Large intestine (tissue), 3 donors: Measurements from ENCODE around the gene LPA. TPM values are rescaled to one million over a fixed set of nuclear protein-coding genes. Genes with fewer than 3 reads are reported as not detected.
A peak's percentile ranks its signal among the peaks of the same experiment; 100 is the strongest.
"Not testable (repeated sequence)": the region's sequence is repeated elsewhere in the genome, so short reads cannot be mapped to it uniquely, and the experiment has no call there.

Source experiments
- DNase-seq, 2 donors: peaks; one replicate each; pipeline versions ENCODE4 v3.0.0 to v3.0.0-alpha.2; 2013
- H3K27ac ChIP-seq: one replicate; pipeline ENCODE4 v1.5.1; 2013; ENCODE audit warnings: low read length
- H3K27me3 ChIP-seq: 2 replicates; pipeline ENCODE4 v1.6.1; 2013; ENCODE audit warnings: low read length; ENCODE audit not compliant: control insufficient read depth, insufficient read depth
- H3K36me3 ChIP-seq: 2 replicates; pipeline ENCODE4 v1.6.1; 2013; ENCODE audit warnings: low read length; ENCODE audit not compliant: control insufficient read depth, insufficient read depth
- H3K4me1 ChIP-seq: one replicate; pipeline ENCODE4 v1.6.1; 2013; ENCODE audit warnings: low read length; ENCODE audit not compliant: control insufficient read depth, insufficient read depth
- H3K4me3 ChIP-seq: one replicate; pipeline ENCODE4 v1.5.1; 2013; ENCODE audit warnings: low read length
- H3K9me3 ChIP-seq: one replicate; pipeline ENCODE4 v1.6.1; 2013; ENCODE audit warnings: mild to moderate bottlenecking, low read depth, low read length, moderate library complexity; ENCODE audit not compliant: control insufficient read depth
- WGBS: methylation state at CpG from one replicate; pipeline ENCODE4 v1.1.5; 2013; ENCODE audit warnings: low lambda C conversion rate; ENCODE audit not compliant: insufficient coverage; 5-methylcytosine and 5-hydroxymethylcytosine counted together
- polyA plus RNA-seq: library from polyadenylated mRNA; unstranded; fragments of 120-200 nt; gene quantifications from one replicate; pipeline ENCODE4 v1.2.1, GENCODE V29; 2013

LPA gene
- polyA plus RNA-seq, 1 donor = 0.06 TPM

- H3K4me3 ChIP-seq = no peak overlapping the region
- WGBS = no CpG with 5 or more reads among the region's 4 CpGs
- H3K9me3 ChIP-seq = no peaks in the 10 kb centered on the region
- H3K4me1 ChIP-seq = no peaks in the 10 kb centered on the region
- H3K36me3 ChIP-seq = no peaks in the 10 kb centered on the region
- no peak overlapping the region for H3K27ac ChIP-seq
- DNase-seq = no peak
- H3K27me3 ChIP-seq = no peaks in the 10 kb centered on the region
Observed at GRCh38 chr6:160573943-160574342, 90.1 kb downstream of the LPA start.

DNA sequence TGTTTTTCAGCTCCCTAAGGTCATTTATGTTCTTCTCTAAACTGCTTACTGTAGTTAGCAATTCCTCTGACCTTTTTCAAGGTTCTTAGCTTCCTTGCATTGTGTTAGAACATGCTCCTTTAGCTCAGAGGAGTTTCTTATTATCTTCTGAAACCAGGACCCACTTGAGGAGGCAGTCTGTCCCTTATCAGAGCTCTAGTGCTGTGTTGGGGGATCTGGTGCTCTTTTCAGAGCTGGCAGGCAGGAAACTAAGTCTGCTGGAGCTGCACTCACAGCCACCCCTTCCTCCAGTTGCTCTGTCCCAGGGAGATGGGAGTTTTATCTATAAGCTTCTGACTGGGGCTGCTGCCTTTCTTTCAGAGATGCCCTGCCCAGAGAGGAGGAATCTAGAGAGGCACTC is 92.9 kb downstream of the LPA start:
- not testable (repeated sequence) for H3K36me3 ChIP-seq, H3K27me3 ChIP-seq, H3K4me3 ChIP-seq, H3K4me1 ChIP-seq, DNase-seq, H3K9me3 ChIP-seq, H3K27ac ChIP-seq

GRCh38 chr6:160544802-160545201 is 119.3 kb downstream of the LPA start:
- WGBS = no CpG with 5 or more reads among the region's 6 CpGs
- DNase-seq = no peak
- Histone ChIP-seq H3K4me1 (no peaks in the 10 kb centered on the region), H3K9me3 (no peaks in the 10 kb centered on the region), H3K36me3 (no peaks in the 10 kb centered on the region), H3K27ac (no peak overlapping the region), H3K27me3 (no peaks in the 10 kb centered on the region), H3K4me3 (no peak overlapping the region)

DNA sequence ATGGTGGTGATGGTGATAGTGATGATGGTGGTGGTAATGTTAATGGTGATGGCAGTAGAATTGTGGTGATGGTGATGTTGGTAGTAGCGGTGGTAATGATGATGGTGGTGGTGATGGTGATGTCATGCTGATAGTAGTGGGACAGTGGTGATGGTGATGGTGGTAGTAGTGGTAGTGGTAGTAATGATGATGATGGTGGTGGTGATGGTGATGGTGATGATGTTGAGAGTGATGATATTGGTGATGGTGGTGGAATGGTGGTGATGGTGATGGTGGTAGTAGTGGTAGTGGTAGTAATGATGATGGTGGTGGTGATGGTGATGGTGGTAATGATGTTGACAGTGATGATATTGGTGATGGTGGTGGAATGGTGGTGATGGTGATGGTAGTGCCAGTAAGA is 128.8 kb downstream of the LPA start:
- Histone ChIP-seq H3K36me3 (no peaks in the 10 kb centered on the region), H3K27ac (no peak overlapping the region), H3K4me3 (no peak overlapping the region), H3K9me3 (no peaks in the 10 kb centered on the region), H3K4me1 (no peaks in the 10 kb centered on the region), H3K27me3 (no peaks in the 10 kb centered on the region)
- no CpG with 5 or more reads among the region's 1 CpG for WGBS
- DNase-seq = no peak

DNA sequence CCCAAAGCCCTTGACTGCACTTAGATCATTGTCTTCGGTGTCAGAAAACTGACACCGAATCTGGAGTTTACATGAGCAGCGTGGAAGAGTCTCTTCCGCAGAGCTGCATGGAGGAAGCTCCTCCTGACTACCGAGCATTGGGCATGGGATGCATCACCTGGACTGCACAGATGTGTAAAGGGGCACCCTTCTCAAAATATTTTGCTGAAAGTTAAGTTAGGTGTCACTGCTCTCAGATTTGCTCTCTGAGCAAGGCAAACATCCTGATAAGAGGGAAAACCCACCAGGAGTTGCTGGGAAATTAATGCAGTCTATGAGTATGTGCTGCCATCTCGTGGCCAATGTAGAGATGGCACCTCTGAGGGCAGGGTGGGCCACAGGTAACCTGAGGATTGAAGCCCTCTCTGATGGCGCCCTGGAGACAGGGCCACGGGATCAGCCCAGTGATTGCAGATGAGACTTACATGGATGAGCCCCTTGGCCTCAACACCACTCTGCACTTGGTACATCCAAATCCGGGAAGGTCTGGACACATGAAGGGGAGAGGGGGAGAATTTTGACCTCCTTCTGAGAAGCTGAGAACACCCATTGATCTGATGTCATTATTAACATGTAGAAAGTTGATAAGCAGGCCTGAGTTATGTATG is 129.9 kb downstream of the LPA start:
- 0% methylated on average over 1 of the region's 9 CpGs for WGBS
- H3K36me3 ChIP-seq = no peaks in the 10 kb centered on the region
- no peak overlapping the region for H3K27ac ChIP-seq
- H3K9me3 ChIP-seq = no peaks in the 10 kb centered on the region
- no peaks in the 10 kb centered on the region for H3K27me3 ChIP-seq
- no peaks in the 10 kb centered on the region for H3K4me1 ChIP-seq
- peak; percentile 34 to 39 for DNase-seq
- H3K4me3 ChIP-seq = no peak overlapping the region

DNA sequence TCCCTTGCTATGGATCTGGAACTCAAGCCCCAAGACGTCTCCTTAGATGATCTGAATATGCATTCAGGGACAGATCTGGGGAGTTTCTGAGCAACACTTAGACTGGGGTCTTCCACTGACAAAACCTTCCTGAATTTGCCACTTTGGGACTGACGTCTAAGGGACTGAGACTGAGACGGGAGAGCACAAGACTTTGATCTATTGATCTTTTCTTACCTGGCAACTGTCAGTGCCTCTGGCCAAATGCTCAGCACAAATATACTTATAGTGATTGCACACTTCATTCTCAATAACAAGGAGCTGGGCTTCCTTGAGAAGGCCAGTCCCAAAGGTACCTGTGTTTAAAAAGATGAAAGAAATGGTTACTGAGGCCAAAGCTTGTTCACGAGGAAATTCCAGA is 131.8 kb downstream of the LPA start:
- H3K27me3 ChIP-seq = no peaks in the 10 kb centered on the region
- H3K36me3 ChIP-seq = no peaks in the 10 kb centered on the region
- DNase-seq = no peak
- 86% methylated on average over 1 of the region's 4 CpGs for WGBS
- no peaks in the 10 kb centered on the region for H3K4me1 ChIP-seq
- H3K4me3 ChIP-seq = no peak overlapping the region
- H3K27ac ChIP-seq = no peak overlapping the region
- H3K9me3 ChIP-seq = no peaks in the 10 kb centered on the region

GRCh38 chr6:160531826-160532225 is 132.2 kb downstream of the LPA start:
- no peak overlapping the region for H3K27ac ChIP-seq
- H3K9me3 ChIP-seq = no peaks in the 10 kb centered on the region
- no peak overlapping the region for H3K4me3 ChIP-seq
- no CpG with 5 or more reads among the region's 2 CpGs for WGBS
- no peaks in the 10 kb centered on the region for H3K4me1 ChIP-seq
- H3K36me3 ChIP-seq = no peaks in the 10 kb centered on the region
- no peak for DNase-seq
- H3K27me3 ChIP-seq = no peaks in the 10 kb centered on the region

- DNase-seq, H3K36me3 ChIP-seq, H3K27ac ChIP-seq, H3K4me1 ChIP-seq, H3K27me3 ChIP-seq, H3K9me3 ChIP-seq, H3K4me3 ChIP-seq: not testable (repeated sequence)
- no CpG with 5 or more reads among the region's 5 CpGs for WGBS
Observed at GRCh38 chr6:160529524-160529923, 134.6 kb downstream of the LPA start.

GRCh38 chr6:160523223-160523622 is 140.9 kb downstream of the LPA start:
- Histone ChIP-seq H3K27ac (no peak overlapping the region), H3K27me3 (no peaks in the 10 kb centered on the region), H3K4me1 (no peaks in the 10 kb centered on the region), H3K36me3 (no peaks in the 10 kb centered on the region), H3K4me3 (no peak overlapping the region), H3K9me3 (no peaks in the 10 kb centered on the region)
- DNase-seq = no peak
- WGBS = 100% methylated on average over 1 of the region's 5 CpGs

- H3K4me1 ChIP-seq = no peaks in the 10 kb centered on the region
- no peaks in the 10 kb centered on the region for H3K27me3 ChIP-seq
- no CpG with 5 or more reads among the region's 73 CpGs for WGBS
- no peaks in the 10 kb centered on the region for H3K9me3 ChIP-seq
- H3K36me3 ChIP-seq = no peaks in the 10 kb centered on the region
- H3K27ac ChIP-seq = no peak overlapping the region
- DNase-seq = peak; percentile 65 to 76
- H3K4me3 ChIP-seq = peak overlapping the region; percentile 60
Observed at GRCh38 chr6:160520043-160520904, 143.8 kb downstream of the LPA start.

GRCh38 chr6:160519603-160520042 is 144.5 kb downstream of the LPA start:
- H3K4me3 ChIP-seq = peak overlapping the region; percentile 60
- DNase-seq = no peak
- 100% methylated on average over 1 of the region's 8 CpGs for WGBS
- H3K27me3 ChIP-seq = no peaks in the 10 kb centered on the region
- no peaks in the 10 kb centered on the region for H3K36me3 ChIP-seq
- H3K27ac ChIP-seq = no peak overlapping the region
- no peaks in the 10 kb centered on the region for H3K9me3 ChIP-seq
- H3K4me1 ChIP-seq = no peaks in the 10 kb centered on the region
